Glutamatergic neuron (in vitro differentiated cells): ENCODE measurements around the gene LRP2BP. TPM values are rescaled to one million over a fixed set of nuclear protein-coding genes. Genes with fewer than 3 reads are reported as not detected.
"Not testable (repeated sequence)": the region's sequence is repeated elsewhere in the genome, so short reads cannot be mapped to it uniquely, and the experiment has no call there.

ENCODE experiments used
- DNase-seq: peaks from one replicate; pipeline ENCODE4 v3.0.0; 2022
- H3K27ac Mint-ChIP-seq: one replicate; pipeline ENCODE4 v1.8.0; 2020; ENCODE audit warnings: mild to moderate bottlenecking, mixed read lengths, inconsistent platforms; ENCODE audit not compliant: unreplicated experiment
- H3K27me3 Mint-ChIP-seq: one replicate; pipeline ENCODE4 v1.8.0; 2020; ENCODE audit warnings: mild to moderate bottlenecking, moderate library complexity, mixed read lengths, inconsistent platforms; ENCODE audit not compliant: unreplicated experiment
- H3K36me3 Mint-ChIP-seq: one replicate; pipeline ENCODE4 v1.8.0; 2020; ENCODE audit warnings: mild to moderate bottlenecking, mixed read lengths, inconsistent platforms; ENCODE audit not compliant: unreplicated experiment
- H3K4me1 Mint-ChIP-seq: one replicate; pipeline ENCODE4 v1.8.0; 2020; ENCODE audit warnings: mild to moderate bottlenecking, low read depth, mixed read lengths, inconsistent platforms; ENCODE audit not compliant: unreplicated experiment
- H3K4me3 Mint-ChIP-seq: one replicate; pipeline ENCODE4 v1.8.0; 2020; ENCODE audit warnings: mild to moderate bottlenecking, mixed read lengths, inconsistent platforms; ENCODE audit not compliant: unreplicated experiment
- H3K9me3 Mint-ChIP-seq: one replicate; pipeline ENCODE4 v1.8.0; 2020; ENCODE audit warnings: mild to moderate bottlenecking, moderate library complexity, mixed read lengths, inconsistent platforms; ENCODE audit not compliant: unreplicated experiment
- total RNA-seq: library from RNA; stranded (reverse); fragmentation: NEBNext Ultra II Directional; extraction: Animal tissue kit (Norgen Biotek cat#: 25700); gene quantifications from one replicate; pipeline ENCODE4 v1.2.1, GENCODE V29; 2021; ENCODE audit not compliant: unreplicated experiment
- TF ChIP-seq, protein P1 (sequence below): fragments of 200-600 bp; sonication (generic); IDR thresholded peaks from one replicate; pipeline ENCODE4 v1.5.0; 2021; ENCODE audit not compliant: partially characterized antibody, unreplicated experiment

The LRP2BP gene
- total RNA-seq, 1 donor from 2014 or later, result 1.1 TPM

DNA sequence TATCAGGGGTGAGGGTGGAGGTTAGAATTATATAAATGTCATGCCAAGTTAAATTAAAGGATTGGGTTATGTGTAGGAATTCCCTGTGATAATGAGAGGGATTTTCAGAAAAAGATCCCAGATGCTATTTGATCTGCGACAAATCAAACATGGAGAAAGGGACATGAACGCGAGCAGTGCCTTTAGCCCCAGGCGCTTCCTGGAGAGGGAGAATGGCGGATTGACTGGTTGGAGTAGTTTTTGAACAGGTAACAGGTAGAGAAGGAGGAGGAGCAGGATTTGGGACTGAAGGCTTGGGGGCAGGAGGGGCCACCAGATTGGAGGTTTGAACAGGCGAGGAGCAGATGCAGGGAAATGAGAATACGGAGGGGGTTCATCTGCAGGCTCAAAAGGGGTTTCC is 67.1 kb downstream of the LRP2BP start:
- Mint-ChIP-seq H3K4me3 (no peak overlapping the region), H3K27ac (no peak overlapping the region), H3K36me3 (peaks cover 22% of the 10 kb centered on the region), H3K9me3 (peaks cover 8% of the 10 kb centered on the region), H3K27me3 (no peaks in the 10 kb centered on the region), H3K4me1 (no peaks in the 10 kb centered on the region)
- TF ChIP-seq, protein P1, sequence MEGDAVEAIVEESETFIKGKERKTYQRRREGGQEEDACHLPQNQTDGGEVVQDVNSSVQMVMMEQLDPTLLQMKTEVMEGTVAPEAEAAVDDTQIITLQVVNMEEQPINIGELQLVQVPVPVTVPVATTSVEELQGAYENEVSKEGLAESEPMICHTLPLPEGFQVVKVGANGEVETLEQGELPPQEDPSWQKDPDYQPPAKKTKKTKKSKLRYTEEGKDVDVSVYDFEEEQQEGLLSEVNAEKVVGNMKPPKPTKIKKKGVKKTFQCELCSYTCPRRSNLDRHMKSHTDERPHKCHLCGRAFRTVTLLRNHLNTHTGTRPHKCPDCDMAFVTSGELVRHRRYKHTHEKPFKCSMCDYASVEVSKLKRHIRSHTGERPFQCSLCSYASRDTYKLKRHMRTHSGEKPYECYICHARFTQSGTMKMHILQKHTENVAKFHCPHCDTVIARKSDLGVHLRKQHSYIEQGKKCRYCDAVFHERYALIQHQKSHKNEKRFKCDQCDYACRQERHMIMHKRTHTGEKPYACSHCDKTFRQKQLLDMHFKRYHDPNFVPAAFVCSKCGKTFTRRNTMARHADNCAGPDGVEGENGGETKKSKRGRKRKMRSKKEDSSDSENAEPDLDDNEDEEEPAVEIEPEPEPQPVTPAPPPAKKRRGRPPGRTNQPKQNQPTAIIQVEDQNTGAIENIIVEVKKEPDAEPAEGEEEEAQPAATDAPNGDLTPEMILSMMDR, result no peak
- no peak for DNase-seq

DNA sequence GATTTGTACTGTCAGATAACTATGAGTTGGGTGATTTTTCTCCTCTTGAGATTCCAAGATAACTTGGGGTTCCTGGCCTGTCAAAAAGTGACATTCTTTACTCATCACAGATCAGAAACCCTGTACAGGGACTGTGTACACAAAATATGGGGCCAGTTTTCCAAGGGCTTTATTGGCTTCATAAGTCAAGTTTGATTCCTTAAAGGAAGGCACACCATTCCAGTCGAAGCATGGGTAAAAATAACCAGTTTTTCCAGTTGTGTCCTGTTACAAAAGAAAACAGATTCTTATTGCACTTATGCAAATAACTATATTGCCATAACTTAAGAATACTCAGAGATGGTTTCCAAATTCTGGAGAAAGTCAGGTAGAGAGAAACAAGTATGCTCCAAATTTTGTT is 70.0 kb downstream of the LRP2BP start:
- H3K9me3 Mint-ChIP-seq, result not testable (repeated sequence)

DNA sequence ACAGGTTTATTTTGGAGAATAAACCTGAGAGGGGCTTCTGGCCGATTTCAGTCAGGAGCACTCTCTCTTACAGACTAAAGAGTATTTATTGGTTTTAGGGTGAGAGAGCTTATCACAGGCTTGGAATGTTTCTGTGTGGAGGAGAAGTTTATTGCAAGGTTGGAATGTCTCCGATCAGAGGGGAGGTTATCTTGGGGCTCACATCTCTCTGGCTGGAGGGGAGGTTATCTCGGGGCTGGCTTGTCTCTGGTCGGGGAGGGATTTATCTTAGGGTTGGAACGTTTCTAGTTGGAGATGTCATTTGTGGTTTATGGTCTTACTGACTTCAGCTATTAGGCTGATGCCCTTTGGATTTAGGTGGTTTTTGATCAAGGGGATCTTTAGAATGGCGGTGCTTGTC is 71.4 kb downstream of the LRP2BP start:
- H3K9me3 Mint-ChIP-seq, H3K4me1 Mint-ChIP-seq, H3K4me3 Mint-ChIP-seq, H3K27ac Mint-ChIP-seq, DNase-seq, H3K27me3 Mint-ChIP-seq: not testable (repeated sequence)
- H3K36me3 Mint-ChIP-seq, result peaks cover 21% of the 10 kb centered on the region

More for the DNA sequence above, 70.0 kb downstream of the LRP2BP start:
- H3K4me1 Mint-ChIP-seq, DNase-seq, H3K4me3 Mint-ChIP-seq, H3K27me3 Mint-ChIP-seq, H3K27ac Mint-ChIP-seq: not testable (repeated sequence)
- peaks cover 22% of the 10 kb centered on the region for H3K36me3 Mint-ChIP-seq

DNA sequence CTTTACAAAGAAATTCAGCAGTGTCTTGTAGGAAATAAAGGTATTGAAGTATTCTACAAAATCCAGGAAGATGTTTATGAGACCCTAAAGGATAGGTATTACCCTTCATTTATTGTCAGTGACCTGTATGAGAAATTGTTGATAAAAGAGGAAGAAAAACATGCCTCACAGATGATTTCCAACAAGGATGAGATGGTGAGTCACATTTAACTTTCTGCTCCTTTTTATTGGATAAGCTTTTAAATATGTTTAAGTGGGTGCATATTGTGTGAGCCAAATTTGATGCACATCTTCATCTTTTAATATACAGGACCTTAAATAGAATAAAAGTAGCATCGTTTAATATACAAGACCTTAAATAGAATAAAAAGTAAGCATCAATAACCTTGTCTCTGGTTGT is 72.1 kb downstream of the LRP2BP start:
- peaks cover 17% of the 10 kb centered on the region for H3K36me3 Mint-ChIP-seq
- no peaks in the 10 kb centered on the region for H3K4me1 Mint-ChIP-seq
- H3K4me3 Mint-ChIP-seq, result no peak overlapping the region
- TF ChIP-seq, protein P1, result no peak
- H3K27ac Mint-ChIP-seq, result no peak overlapping the region
- H3K27me3 Mint-ChIP-seq, result peaks cover 3% of the 10 kb centered on the region
- H3K9me3 Mint-ChIP-seq, result peaks cover 2% of the 10 kb centered on the region
- no peak for DNase-seq

DNA sequence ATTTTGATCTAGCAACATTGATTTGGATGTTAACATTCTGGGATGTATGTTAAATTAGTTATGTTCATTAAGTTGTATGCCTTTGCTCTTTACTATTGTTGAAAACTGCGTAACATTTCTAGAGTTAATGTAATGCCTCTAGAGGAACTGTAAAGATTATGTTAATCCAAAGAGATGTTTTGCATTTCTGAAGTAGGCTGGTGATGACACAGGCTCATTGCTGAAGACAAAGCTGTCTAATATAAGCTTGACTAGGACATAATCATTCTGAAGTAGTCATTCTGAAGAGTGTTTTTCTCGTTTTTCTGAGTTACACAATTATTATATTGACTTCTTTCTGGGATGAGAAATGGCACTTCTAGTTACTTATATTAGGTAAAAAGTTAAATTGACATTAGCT is 72.9 kb downstream of the LRP2BP start:
- Mint-ChIP-seq H3K4me3 (no peak overlapping the region), H3K36me3 (peaks cover 17% of the 10 kb centered on the region), H3K9me3 (peaks cover 2% of the 10 kb centered on the region), H3K27me3 (peaks cover 3% of the 10 kb centered on the region), H3K4me1 (no peaks in the 10 kb centered on the region), H3K27ac (no peak overlapping the region)
- DNase-seq, result no peak
- TF ChIP-seq, protein P1, result no peak

DNA sequence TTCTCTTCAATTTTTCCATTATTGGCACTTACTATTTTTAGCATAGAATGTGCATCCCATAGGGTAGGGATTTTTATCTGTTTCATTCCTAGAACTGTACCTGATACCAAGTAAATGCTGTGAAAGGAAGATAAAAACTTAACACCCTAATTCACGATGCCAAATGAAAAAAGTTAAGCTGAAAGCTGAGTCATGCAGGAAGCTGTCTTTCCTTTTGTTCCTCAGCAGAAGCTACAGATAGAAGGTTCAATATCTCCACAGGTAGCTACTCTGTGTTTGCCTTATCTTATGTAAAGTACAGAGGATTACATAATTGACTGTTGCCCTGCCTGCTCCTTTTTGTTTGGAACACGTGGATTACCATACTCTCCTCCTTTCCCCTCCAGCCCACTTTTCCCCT is 77.0 kb downstream of the LRP2BP start:
- Mint-ChIP-seq H3K27ac (no peak overlapping the region), H3K4me1 (no peaks in the 10 kb centered on the region), H3K36me3 (peaks cover 14% of the 10 kb centered on the region), H3K27me3 (peaks cover 3% of the 10 kb centered on the region), H3K4me3 (no peak overlapping the region), H3K9me3 (peaks cover 2% of the 10 kb centered on the region)
- TF ChIP-seq, protein P1, result no peak
- DNase-seq, result no peak
